NCI-H1436 (cell line): ENCODE measurements around the gene CHD2.
"Not testable (repeated sequence)": the region's sequence is repeated elsewhere in the genome, so short reads cannot be mapped to it uniquely, and the experiment has no call there.

Source experiments
- DNase-seq: peaks from one replicate; lab custom pipeline; 2025; lab: John Stamatoyannopoulos, UW

The CHD2 gene

DNA sequence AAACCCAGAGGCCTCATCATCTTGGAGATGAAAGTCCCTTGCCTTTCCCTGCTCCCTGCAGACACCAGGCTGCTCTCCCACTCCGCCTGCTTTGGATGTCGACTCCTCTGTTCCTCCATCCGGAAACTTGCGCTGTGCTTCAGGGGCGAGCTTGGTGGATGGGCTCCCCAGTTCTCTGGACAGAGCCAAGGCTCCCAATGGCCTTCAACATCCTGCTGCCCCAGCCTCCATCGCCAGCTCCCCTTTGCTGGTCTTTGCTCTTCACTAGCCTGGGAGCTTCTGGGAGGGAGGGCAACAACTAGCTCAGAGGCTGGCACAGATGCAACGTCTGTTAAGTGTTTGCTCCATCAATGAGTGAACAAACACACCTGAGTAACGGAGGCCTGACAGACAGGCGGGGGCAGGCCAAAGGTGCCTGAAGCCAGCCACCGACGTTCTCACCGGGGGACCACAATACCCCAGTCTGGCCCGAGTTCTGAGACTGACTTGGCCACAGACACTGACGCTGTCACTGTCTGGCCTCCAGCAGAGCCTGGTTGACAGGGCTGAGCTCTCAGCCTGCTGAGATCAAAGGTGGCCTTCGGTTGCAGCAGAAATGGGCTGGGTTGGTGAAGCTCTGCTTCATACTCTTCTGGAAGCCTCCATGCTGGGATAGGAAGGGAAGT is 149.9 kb downstream of the CHD2 start:
- DNase-seq = no peak

DNA sequence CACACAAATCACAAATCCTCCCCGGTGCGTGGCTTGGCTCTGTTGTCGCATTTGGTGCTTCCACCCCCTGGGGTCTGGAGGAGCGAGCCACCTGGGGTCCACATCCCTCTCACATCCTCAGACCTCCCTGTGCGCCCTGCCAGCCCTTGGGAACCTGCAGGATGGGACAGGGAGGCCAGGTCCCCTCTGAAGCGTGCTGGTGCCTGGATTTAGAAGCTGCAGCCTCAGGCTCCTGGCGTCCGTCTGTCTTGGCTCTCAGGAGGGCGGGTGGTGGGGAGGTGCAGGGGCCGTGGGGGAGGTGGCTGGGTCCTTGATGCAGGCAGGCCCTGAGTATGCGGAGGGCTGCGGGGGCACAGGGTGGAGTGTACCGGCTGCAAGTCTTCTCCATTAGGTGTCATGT is 150.5 kb downstream of the CHD2 start:
- no peak for DNase-seq

DNA sequence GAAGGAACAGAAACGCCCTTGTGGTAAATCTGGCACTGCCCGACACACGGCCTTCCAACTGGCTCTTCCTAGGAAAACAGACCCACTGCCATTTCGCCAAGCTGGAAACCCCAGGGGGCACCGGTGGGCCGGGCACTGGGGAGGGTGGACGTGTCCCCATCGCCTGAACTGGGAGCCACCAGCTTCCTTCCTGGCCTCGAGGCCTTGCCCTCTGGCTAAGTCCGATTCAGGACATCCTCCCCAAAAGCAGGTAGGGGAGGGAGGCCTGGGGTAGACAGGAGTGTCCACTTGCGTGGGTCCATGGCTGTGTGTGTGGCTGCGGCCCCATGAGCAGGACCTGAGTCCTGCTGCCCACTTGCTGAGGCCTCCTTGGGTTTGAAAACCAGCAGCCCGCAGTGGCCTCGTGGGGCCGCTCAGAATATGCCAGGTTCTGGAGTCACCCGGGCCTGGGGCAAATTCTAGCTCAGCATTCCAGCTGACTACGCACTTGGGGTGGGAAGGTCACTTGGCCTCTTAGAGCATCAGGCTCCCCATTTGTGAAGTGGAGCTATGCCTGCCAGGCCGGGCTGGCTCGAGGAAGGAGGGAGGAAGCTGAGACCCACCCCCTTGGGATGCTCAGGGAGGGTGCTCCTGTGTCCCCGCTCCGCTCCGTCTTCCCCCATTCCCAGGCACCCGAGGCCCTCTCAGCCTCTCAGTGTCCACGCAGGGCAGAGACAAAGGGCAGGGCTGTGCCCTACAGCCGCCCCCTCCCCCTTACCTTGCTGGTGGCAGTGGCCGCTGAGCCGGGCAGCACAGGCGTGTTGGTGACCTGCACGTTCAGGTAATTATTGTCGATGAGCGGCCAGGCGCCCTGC is 151.3 kb downstream of the CHD2 start:
- DNase-seq = no peak

DNA sequence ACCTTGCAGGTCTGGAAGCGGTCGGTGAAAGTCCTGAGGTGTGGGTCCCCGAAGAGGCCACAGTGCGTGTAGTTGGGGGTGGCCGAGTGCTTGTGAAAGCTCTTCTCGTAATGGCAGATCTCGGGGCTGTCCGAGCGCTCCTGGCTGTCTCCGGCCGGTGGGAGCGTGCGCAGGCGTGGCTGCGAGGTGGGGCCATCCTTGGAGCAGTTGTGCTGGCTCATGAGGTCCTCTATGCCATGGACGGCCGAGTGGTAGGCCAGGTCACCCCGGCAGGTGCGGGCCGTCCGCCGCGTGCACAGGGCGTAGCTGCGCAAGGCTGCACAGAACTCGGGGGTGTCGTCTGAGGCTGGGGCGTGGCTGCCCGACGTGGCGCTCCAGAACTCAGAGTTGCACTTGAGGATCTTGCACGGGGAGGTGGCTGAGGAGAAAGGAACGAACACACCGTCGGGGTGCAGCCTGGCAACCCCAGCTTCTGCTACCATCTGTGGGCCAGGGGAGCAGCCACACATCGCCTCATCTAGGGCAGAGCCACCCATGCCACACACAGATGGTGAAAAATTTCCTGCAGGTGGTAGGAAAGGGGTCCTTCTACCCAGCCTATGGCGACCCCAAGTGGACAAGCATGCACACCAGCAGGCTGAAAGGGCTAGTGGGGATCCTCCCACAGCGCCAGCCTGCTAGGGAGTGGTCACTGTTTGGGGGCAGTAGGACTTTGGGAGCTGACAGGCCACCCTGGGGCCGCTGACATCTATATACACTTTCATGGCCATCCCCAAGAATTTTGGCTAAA is 152.2 kb downstream of the CHD2 start:
- no peak for DNase-seq

DNA sequence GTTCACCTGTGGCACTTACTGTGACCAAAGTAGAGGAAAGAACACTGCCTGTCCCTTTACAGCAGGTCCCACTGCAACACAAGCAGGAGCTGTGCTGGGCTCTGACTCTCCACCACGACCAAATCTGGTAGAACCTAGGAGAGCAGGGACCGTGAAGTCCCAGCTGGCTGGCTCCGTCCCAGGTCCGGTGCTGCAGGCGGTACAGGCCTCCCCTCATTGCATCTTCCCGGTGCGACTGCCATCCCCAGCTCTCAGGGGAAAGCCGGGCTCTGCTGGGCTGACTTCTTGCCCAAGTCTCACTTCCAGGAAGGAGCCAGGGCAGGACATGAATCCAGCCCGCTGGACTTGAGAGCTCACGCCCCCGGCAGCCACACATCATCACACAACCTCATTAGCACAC is 155.1 kb downstream of the CHD2 start:
- DNase-seq = no peak

GRCh38 chr15:93056836-93057235 is 156.7 kb downstream of the CHD2 start:
- DNase-seq = no peak

DNA sequence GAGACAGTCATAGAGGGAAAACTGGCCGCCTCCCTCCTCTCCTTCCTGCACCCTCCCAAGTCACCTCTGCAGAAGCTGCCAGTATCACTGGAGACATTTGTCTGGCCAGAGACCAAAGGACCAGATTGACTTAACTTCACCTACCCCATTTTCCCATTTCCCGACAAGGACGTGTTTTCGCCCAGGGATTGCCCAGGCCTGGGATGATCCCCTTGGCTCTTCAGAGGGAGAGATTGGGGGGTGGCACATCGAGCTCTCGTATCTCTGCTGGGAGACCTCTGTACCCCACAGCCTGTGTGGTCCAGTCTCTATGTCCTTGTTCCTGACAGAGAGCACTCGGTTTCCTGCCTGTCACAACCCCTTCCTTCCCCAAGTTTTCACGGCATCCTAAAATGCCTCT is 157.5 kb downstream of the CHD2 start:
- no peak for DNase-seq

DNA sequence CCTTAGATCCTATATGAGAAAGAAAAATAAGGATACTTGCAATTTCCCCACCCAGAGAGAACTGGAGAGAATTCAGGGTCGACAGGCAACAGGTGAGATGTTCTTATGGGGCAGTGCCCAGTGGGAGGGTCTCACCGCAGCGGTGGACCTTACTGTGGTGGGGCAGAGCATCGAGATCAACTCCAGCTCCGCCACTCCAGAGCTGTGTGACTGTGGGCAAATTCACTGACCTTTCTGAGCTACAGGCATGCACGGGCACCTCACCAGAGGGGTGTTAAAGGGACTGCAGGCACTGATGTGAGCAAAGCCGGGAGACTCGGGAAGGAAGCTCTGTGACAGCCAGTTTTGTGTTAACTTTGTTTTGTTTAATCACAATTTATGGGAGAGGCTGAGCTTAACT is 158.0 kb downstream of the CHD2 start:
- DNase-seq = no peak

GRCh38 chr15:93058904-93059427 is 158.8 kb downstream of the CHD2 start:
- DNase-seq = no peak

GRCh38 chr15:93059442-93059841 is 159.3 kb downstream of the CHD2 start:
- no peak for DNase-seq

- no peak for DNase-seq
Measured at GRCh38 chr15:93060336-93061248, 160.5 kb downstream of the CHD2 start.

DNA sequence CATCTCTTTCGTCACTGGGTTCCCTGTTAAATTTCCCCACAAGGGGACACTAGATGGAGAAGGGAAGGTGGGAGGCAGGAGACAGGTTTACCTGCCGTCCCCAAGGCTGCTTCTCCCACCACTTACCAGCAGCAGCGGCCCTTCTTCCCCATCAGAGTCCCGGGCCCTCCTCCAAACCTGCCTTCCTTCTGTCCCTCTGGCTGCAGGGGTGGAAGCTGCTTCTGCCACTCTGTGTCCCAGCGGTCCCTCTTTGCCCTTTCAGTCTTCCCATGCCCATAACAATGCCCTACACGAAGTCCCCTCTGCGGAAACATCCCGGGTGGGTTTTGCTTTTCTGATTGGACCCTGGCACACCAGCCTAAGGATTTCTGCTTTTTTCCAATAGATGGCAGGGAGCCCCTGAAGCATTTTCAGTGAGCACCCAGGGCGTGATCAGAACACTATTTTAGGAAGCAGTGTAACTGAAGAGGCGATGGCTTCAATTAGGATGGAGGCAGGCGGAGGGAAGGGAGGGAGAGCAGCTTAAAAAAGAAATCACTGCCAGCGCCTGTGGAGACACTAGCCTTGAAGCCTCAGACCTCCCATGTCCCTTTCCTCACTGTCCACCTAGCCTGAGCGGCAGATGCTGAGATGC is 162.6 kb downstream of the CHD2 start:
- DNase-seq = not testable (repeated sequence)

GRCh38 chr15:93063262-93063671 is 163.1 kb downstream of the CHD2 start:
- DNase-seq = no peak

DNA sequence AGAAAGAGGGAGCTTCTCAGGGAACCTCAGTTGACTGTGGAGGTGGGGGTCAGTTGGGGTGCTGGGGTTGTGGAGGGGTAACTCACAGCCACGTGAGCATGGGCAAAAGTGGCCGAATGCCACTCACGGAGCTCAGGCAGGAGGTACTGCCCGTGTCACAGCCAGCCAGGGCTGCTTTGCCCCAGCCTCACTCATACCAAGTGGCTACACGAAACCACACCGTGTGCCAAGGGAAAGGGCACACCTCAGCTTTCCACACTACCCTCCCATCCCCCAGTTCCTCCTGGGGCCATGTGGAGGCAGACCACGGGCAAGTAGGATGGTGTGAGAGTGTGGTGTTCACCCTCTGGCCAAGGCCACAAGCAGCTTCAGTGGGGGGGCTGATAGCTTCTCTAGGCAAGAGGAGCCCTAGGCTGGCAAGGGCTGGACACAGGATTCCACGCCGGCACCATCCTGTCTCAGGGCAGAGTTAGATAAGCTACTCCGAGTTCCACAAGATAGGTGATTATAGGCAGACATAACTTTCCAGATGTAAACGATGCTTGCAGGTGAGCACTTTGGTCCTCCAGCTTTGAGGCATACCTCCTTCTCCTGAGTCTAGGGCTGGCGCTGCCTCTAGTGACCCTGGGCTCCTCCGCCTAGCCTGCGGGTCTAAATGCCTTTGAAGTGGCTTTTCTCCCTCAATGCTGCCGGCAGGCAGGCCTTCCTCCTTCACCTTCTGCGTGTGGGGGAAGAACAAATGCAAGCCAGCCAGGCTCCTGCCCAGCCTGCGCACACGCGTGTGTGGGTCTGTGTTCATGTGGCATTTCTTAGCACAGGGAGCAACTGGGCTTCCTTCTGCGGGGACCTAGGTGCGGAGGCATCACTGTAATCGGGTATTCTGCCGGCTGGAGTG is 163.9 kb downstream of the CHD2 start:
- DNase-seq = no peak

DNA sequence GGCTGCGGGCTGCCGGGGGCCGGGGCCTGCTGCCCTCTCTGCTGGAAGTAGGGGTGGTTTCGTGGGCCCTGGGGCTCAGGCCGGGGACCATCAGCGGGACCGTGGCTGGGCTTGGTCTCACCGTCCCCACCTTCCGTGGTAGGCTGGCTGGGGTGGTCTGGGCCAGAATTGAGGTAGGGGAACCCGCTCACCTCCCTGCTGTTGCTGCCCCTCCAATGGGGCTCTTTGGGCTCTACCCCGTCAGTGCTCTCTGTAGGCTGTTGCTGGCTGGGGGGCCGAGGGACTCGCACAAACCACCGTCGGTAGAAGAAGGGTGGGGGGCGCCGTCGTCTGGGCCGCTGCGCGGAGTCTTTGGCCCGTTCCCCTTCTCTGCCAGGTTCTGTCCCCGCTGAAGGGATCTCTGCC is 165.5 kb downstream of the CHD2 start:
- no peak for DNase-seq

- DNase-seq = no peak
Measured at GRCh38 chr15:93066224-93066681, 166.1 kb downstream of the CHD2 start.

GRCh38 chr15:93066834-93067648 is 166.9 kb downstream of the CHD2 start:
- DNase-seq = no peak

DNA sequence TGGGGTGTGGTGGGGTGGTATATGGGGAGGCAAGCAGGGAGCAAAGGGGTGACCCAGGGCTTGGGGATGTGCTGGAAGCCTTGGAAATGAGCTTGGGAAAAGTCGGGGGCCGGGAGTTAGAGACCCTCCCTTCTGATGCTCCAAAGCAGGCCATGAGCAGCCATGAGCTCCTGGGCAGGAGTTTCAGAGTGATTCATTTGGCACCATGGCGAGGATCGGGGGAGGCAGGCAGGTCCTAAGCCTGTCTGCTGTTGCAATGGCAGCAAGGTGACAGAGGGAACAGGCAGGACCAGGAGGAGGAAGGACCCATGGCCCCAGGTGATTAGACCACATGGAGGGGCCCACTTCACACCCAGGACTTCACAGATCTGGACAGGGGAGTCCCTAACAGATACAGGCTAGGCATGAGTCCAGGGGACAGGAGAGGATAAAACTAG is 167.5 kb downstream of the CHD2 start:
- no peak for DNase-seq
